B cell (primary cell): ENCODE measurements around the gene EIF5A.

Experiments used
- CTCF ChIP-seq: fragments of 200-600 bp; IDR thresholded peaks from one replicate; pipeline ENCODE4 v1.8.0; 2022; ENCODE audit warnings: antibody characterized with exemption, mild to moderate bottlenecking
- EZH2 ChIP-seq: IDR thresholded peaks from 2 replicates; pipeline ENCODE4 v1.6.1; 2012; ENCODE audit warnings: borderline replicate concordance, low read depth, mild to moderate bottlenecking, moderate library complexity, low read length; ENCODE audit not compliant: insufficient read depth, poor library complexity, severe bottlenecking

- TF ChIP-seq CTCF (no peak), EZH2 (no peak)
Observed at GRCh38 chr17:7327056-7327455, 19.6 kb downstream of the EIF5A start.
